PC-9 (cell line): ENCODE data around the gene NRK. TPM values are rescaled to one million over a fixed set of nuclear protein-coding genes. Genes with fewer than 3 reads are reported as not detected.
"Not testable (repeated sequence)": the region's sequence is repeated elsewhere in the genome, so short reads cannot be mapped to it uniquely, and the experiment has no call there.

Source experiments
- BruUV-seq: library from RNA; stranded (reverse); fragments of 400-500 nt; replicated peaks from 2 replicates; lab custom pipeline; 2021; lab: Mats Ljungman, UMichigan
- CTCF ChIA-PET: fragments of 300-600 bp; sonication (Branson Sonifier 250); formaldehyde crosslinking; loops from one replicate; lab custom pipeline; 2022; ENCODE audit warnings: antibody characterized with exemption; lab: Charles Lee
- POLR2A ChIA-PET: fragments of 300-600 bp; sonication (Branson Sonifier 250); formaldehyde crosslinking; loops from one replicate; lab custom pipeline; 2022; ENCODE audit warnings: antibody characterized with exemption; ENCODE audit not compliant: unreplicated experiment; lab: Charles Lee
- DNase-seq, 2 experiments: peaks; one replicate each; pipeline versions ENCODE4 v3.0.0 to v3.0.0-alpha.2; 2015 to 2022; ENCODE audit warnings: mixed read lengths in 1 of 2
- H2AFZ ChIP-seq: fragments of 200-600 bp; sonication (generic); 2 replicates; pipeline ENCODE4 v1.8.1; 2017; ENCODE audit warnings: antibody characterized with exemption
- H3F3A ChIP-seq: fragments of 200-600 bp; sonication (generic); 2 replicates; pipeline ENCODE4 v1.8.1; 2017; ENCODE audit warnings: antibody characterized with exemption, mild to moderate bottlenecking, low read depth; ENCODE audit not compliant: insufficient read depth
- H3K27ac ChIP-seq: fragments of 200-600 bp; sonication (generic); 2 replicates; pipeline ENCODE4 v1.6.1; 2016; ENCODE audit warnings: mixed run types
- H3K27me3 ChIP-seq: fragments of 200-600 bp; sonication (generic); 2 replicates; pipeline ENCODE4 v1.6.1; 2016; ENCODE audit warnings: low read depth, mixed run types; ENCODE audit not compliant: insufficient read depth
- H3K36me3 ChIP-seq: fragments of 200-600 bp; sonication (generic); 2 replicates; pipeline ENCODE4 v1.6.1; 2016; ENCODE audit warnings: low read depth, mixed run types
- H3K4me1 ChIP-seq: fragments of 200-600 bp; sonication (generic); replicated peaks from 2 replicates; pipeline ENCODE4 v1.6.1; 2016; ENCODE audit warnings: mixed run types; ENCODE audit not compliant: insufficient read depth
- H3K4me2 ChIP-seq: fragments of 200-600 bp; sonication (generic); 2 replicates; pipeline ENCODE4 v1.6.1; 2017; ENCODE audit warnings: mixed run types
- H3K4me3 ChIP-seq: fragments of 200-600 bp; sonication (generic); 2 replicates; pipeline ENCODE4 v1.6.1; 2016; ENCODE audit warnings: mixed run types
- H3K79me2 ChIP-seq: fragments of 200-600 bp; sonication (generic); 2 replicates; pipeline ENCODE4 v1.6.1; 2017; ENCODE audit warnings: low read depth, mixed run types
- H3K9me2 ChIP-seq: fragments of 200-600 bp; sonication (generic); 2 replicates; pipeline ENCODE4 v1.8.1; 2017; ENCODE audit warnings: mild to moderate bottlenecking; ENCODE audit not compliant: insufficient read depth
- H3K9me3 ChIP-seq: fragments of 200-600 bp; sonication (generic); 2 replicates; pipeline ENCODE4 v1.8.1; 2016; ENCODE audit warnings: low read depth; ENCODE audit not compliant: insufficient read depth
- H4K20me1 ChIP-seq: fragments of 200-600 bp; sonication (generic); 2 replicates; pipeline ENCODE4 v1.8.1; 2017; ENCODE audit not compliant: insufficient read depth
- EZH2 ChIP-seq: fragments of 200-600 bp; sonication (generic); IDR thresholded peaks from 2 replicates; pipeline ENCODE4 v1.8.0; 2017; ENCODE audit warnings: antibody characterized with exemption, low read depth
- intact Hi-C: fragments of 100-400 bp; cut with micrococcal nuclease; formaldehyde crosslinking; loops from one replicate; pipeline ENCODE4 v1.10.0; 2022; ENCODE audit not compliant: unreplicated experiment
- total RNA-seq: library from RNA; stranded (reverse); gene quantifications from 2 replicates; pipeline ENCODE4 v1.2.3, GENCODE V29; 2021
- TF ChIP-seq, protein P1 (sequence below): fragments of 200-600 bp; sonication (generic); conservative IDR thresholded peaks from 2 replicates; pipeline ENCODE4 v1.6.1; 2017; ENCODE audit warnings: mixed run types, antibody characterized with exemption, mild to moderate bottlenecking, moderate library complexity

NRK gene
- total RNA-seq, 1 experiment from 2014 or later = 0.24 TPM

GRCh38 chrX:105775679-105776078 is 46.7 kb upstream of the NRK start:
- H3K36me3 ChIP-seq = no peaks in the 10 kb centered on the region
- ChIA-PET CTCF (no interaction called here), POLR2A (no interaction called here)
- no peaks in the 10 kb centered on the region for H3K79me2 ChIP-seq
- TF ChIP-seq, protein P1, sequence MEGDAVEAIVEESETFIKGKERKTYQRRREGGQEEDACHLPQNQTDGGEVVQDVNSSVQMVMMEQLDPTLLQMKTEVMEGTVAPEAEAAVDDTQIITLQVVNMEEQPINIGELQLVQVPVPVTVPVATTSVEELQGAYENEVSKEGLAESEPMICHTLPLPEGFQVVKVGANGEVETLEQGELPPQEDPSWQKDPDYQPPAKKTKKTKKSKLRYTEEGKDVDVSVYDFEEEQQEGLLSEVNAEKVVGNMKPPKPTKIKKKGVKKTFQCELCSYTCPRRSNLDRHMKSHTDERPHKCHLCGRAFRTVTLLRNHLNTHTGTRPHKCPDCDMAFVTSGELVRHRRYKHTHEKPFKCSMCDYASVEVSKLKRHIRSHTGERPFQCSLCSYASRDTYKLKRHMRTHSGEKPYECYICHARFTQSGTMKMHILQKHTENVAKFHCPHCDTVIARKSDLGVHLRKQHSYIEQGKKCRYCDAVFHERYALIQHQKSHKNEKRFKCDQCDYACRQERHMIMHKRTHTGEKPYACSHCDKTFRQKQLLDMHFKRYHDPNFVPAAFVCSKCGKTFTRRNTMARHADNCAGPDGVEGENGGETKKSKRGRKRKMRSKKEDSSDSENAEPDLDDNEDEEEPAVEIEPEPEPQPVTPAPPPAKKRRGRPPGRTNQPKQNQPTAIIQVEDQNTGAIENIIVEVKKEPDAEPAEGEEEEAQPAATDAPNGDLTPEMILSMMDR = no peak
- TF ChIP-seq EZH2 = no peak
- no peaks in the 10 kb centered on the region for H3K9me3 ChIP-seq
- no peak overlapping the region for H3K4me3 ChIP-seq
- H3K4me1 ChIP-seq = no peaks in the 10 kb centered on the region
- H3K27ac ChIP-seq = no peak overlapping the region
- H3K9me2 ChIP-seq = no peaks in the 10 kb centered on the region
- H3F3A ChIP-seq = no peaks in the 10 kb centered on the region
- no peak overlapping the region for H2AFZ ChIP-seq
- intact Hi-C loops = no loop called here
- H3K4me2 ChIP-seq = no peak overlapping the region
- no TSS peak for BruUV-seq
- no peak for DNase-seq
- no peaks in the 10 kb centered on the region for H3K27me3 ChIP-seq
- H4K20me1 ChIP-seq = no peaks in the 10 kb centered on the region

DNA sequence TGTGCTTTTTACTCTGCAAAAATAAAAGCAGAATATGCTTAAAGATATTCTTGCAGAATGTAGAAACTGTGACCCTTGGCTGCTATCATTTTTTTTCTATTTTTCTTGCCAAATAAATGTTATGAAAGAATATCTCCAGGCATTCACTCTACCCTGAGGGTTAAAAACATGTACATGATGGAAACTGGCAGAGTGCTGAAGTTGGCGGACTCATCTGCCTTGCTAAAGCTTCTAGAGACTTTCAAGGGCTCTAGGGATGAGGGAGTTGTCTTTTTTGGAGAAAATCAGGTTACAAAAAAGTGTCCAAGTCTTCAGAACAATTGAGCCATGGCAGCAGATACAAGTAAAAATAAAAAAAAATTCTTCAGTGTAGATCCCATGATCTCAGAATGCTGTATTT is 40.5 kb upstream of the NRK start:
- Histone ChIP-seq H4K20me1 (no peaks in the 10 kb centered on the region), H3K27me3 (no peaks in the 10 kb centered on the region), H2AFZ (no peak overlapping the region), H3F3A (no peaks in the 10 kb centered on the region), H3K9me2 (no peaks in the 10 kb centered on the region), H3K27ac (no peak overlapping the region), H3K9me3 (no peaks in the 10 kb centered on the region), H3K36me3 (no peaks in the 10 kb centered on the region), H3K4me1 (no peaks in the 10 kb centered on the region), H3K79me2 (no peaks in the 10 kb centered on the region), H3K4me3 (no peak overlapping the region), H3K4me2 (no peak overlapping the region)
- ChIA-PET POLR2A (no interaction called here), CTCF (no interaction called here)
- DNase-seq = no peak
- no TSS peak for BruUV-seq
- intact Hi-C loops = no loop called here
- no peak for TF ChIP-seq EZH2
- TF ChIP-seq, protein P1 = no peak

DNA sequence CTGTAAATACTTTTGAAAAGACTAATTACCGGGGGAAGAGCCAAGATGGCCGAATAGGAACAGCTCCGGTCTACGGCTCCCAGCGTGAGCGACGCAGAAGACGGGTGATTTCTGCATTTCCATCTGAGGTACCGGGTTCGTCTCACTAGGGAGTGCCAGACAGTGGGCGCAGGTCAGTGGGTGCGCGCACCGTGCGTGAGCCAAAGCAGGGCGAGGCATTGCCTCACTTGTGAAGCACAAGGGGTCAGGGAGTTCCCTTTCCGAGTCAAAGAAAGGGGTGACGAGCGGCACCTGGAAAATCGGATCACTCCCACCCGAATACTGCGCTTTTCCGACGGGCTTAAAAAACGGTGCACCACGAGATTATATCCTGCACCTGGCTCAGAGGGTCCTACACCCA is 25.5 kb upstream of the NRK start:
- peak overlapping the region; percentile 55; the same call in 1 of the 2 replicates for H3K4me2 ChIP-seq
- H3K27me3 ChIP-seq, POLR2A ChIA-PET, H4K20me1 ChIP-seq, BruUV-seq, H3K36me3 ChIP-seq, H3K79me2 ChIP-seq, H3K27ac ChIP-seq, intact Hi-C loops, H3K9me2 ChIP-seq, H3K4me1 ChIP-seq, DNase-seq, H3K9me3 ChIP-seq, H3F3A ChIP-seq, CTCF ChIA-PET: not testable (repeated sequence)
- H3K4me3 ChIP-seq = peak overlapping the region; percentile 47; the same call in 1 of the 2 replicates
- H2AFZ ChIP-seq = peak overlapping the region; percentile 55; the same call in 1 of the 2 replicates

GRCh38 chrX:105803891-105804290 is 18.4 kb upstream of the NRK start:
- no peak for DNase-seq

GRCh38 chrX:105805655-105806054 is 16.7 kb upstream of the NRK start:
- DNase-seq, CTCF ChIA-PET, H3K79me2 ChIP-seq, H3K9me3 ChIP-seq, H3K4me3 ChIP-seq, POLR2A ChIA-PET, intact Hi-C loops, H3F3A ChIP-seq, H3K4me2 ChIP-seq, H3K9me2 ChIP-seq, H3K27ac ChIP-seq, BruUV-seq, H3K4me1 ChIP-seq, H2AFZ ChIP-seq, H3K36me3 ChIP-seq, H4K20me1 ChIP-seq, H3K27me3 ChIP-seq: not testable (repeated sequence)

More at GRCh38 chrX:105803891-105804290, 18.4 kb upstream of the NRK start:
- Histone ChIP-seq H3K79me2 (no peaks in the 10 kb centered on the region), H3K9me3 (no peaks in the 10 kb centered on the region), H3K4me1 (no peaks in the 10 kb centered on the region), H4K20me1 (no peaks in the 10 kb centered on the region), H3K27ac (no peak overlapping the region), H3K9me2 (no peaks in the 10 kb centered on the region), H3K4me3 (no peak overlapping the region), H3K27me3 (no peaks in the 10 kb centered on the region), H3F3A (no peaks in the 10 kb centered on the region), H3K4me2 (no peak overlapping the region), H3K36me3 (no peaks in the 10 kb centered on the region), H2AFZ (no peak overlapping the region)
- TF ChIP-seq, protein P1 = no peak
- TF ChIP-seq EZH2 = no peak
- no TSS peak for BruUV-seq
- POLR2A ChIA-PET = no interaction called here
- intact Hi-C loops = no loop called here
- CTCF ChIA-PET = no interaction called here
